VCaP (cell line): ENCODE data around the gene TMEM18.

Experiments
- H3K27ac ChIP-seq: fragments of 450-650 bp; 2 replicates; pipeline ENCODE4 v1.5.1; 2017
- TF ChIP-seq, protein P1 (sequence below): fragments of 450-650 bp; conservative IDR thresholded peaks from 2 replicates; pipeline ENCODE4 v1.5.1; 2017; ENCODE audit warnings: mild to moderate bottlenecking, moderate library complexity

TMEM18 gene

DNA sequence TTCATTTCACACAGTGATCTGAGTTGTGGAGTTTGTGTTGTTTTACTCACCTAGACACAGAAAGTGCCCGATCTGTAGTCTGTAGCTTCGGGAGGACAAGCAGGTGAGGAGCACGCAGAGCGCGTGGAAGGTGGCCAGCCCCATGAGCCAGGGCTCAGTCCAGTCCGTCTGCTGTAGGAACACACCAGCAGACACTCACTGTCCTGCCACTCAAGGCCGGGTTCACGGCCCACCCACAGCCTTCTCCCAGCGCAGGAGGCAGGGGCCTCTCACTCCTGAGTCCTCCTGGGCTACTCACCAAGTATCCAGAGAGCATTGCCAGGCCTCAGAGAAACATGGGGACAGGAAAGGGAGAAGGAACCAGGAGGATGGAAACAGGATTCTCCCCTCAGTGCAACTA lies 1.7 kb downstream of the TMEM18 start:
- peak overlapping the region; percentile 95 for H3K27ac ChIP-seq
- TF ChIP-seq, protein P1, sequence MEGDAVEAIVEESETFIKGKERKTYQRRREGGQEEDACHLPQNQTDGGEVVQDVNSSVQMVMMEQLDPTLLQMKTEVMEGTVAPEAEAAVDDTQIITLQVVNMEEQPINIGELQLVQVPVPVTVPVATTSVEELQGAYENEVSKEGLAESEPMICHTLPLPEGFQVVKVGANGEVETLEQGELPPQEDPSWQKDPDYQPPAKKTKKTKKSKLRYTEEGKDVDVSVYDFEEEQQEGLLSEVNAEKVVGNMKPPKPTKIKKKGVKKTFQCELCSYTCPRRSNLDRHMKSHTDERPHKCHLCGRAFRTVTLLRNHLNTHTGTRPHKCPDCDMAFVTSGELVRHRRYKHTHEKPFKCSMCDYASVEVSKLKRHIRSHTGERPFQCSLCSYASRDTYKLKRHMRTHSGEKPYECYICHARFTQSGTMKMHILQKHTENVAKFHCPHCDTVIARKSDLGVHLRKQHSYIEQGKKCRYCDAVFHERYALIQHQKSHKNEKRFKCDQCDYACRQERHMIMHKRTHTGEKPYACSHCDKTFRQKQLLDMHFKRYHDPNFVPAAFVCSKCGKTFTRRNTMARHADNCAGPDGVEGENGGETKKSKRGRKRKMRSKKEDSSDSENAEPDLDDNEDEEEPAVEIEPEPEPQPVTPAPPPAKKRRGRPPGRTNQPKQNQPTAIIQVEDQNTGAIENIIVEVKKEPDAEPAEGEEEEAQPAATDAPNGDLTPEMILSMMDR: no peak

GRCh38 chr2:675051-675450 lies 2.2 kb downstream of the TMEM18 start:
- TF ChIP-seq, protein P1: no peak
- peak overlapping the region; percentile 95 for H3K27ac ChIP-seq

DNA sequence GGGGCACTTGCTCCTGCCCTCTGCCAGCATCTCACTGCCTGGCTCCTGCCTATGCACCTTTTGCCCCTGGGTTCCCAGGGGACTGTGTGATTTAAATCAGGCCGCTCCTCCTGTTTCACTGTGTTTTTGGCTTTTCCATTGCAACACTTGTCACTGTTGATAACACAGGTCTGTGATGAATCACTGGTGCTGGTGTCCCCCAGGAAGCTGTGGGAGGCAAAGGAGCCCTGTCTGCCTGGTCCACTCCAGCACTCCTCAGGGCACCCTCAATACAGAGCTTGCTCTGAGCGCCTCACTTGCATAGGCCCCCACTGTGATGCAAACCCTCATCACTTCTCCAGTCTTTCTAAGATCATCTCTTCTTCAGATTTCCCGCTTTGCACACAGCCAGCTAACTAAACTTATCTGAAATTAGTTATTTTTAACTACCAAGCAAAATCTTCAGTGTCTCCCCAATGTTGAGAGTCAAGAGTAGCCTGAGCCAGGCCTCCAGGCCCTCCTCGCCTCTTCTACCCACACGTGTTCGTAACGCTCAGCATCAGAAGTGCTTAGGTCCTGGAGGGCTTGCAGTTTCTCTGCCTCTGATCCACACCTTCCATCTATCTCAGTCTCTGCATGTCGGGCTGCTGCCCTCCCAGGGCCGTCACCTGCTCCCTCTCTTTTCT lies 2.8 kb downstream of the TMEM18 start:
- TF ChIP-seq, protein P1: no peak
- no peak overlapping the region for H3K27ac ChIP-seq

GRCh38 chr2:673615-674320 lies 3.4 kb downstream of the TMEM18 start:
- H3K27ac ChIP-seq: no peak overlapping the region
- TF ChIP-seq, protein P1: no peak

DNA sequence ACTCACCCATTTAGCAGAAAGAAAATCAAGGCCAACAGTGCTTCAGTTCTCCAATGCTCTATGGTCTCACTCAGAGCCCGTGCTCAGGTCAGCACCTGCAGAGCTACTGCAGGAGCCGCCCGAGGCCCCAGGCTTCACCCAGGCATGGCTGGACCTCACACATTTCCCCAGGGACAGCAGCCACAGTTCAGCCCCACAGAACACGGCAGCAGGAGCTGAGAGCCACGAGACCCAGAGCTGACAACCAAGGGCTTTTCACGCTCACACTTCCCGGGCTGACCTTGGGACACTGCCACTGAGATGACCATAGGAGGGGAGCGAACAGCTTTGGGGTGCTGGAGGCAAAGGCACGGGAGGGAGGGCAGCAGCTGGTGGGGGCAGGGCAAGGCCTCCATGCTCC lies 4.2 kb downstream of the TMEM18 start:
- TF ChIP-seq, protein P1: no peak
- no peak overlapping the region for H3K27ac ChIP-seq

- H3K27ac ChIP-seq: no peak overlapping the region
- TF ChIP-seq, protein P1: no peak
These were observed 4.7 kb downstream of the TMEM18 start for GRCh38 chr2:672606-672905.

GRCh38 chr2:671787-672605 lies 5.2 kb downstream of the TMEM18 start:
- no peak overlapping the region for H3K27ac ChIP-seq
- TF ChIP-seq, protein P1: no peak
